ES-I3 (cell line): ENCODE data around the gene IGLL5.

Experiments used
- H3K36me3 ChIP-seq: 2 replicates; pipeline ENCODE4 v1.6.1; 2013; ENCODE audit warnings: mild to moderate bottlenecking, low read length, control low read depth, moderate library complexity; ENCODE audit not compliant: insufficient read depth
- H3K4me1 ChIP-seq: 2 replicates; pipeline ENCODE4 v1.6.1; 2013; ENCODE audit warnings: mild to moderate bottlenecking, control low read depth, low read length; ENCODE audit not compliant: insufficient read depth
- H3K9ac ChIP-seq: 2 replicates; pipeline ENCODE4 v1.6.1; 2013; ENCODE audit warnings: low read depth, mild to moderate bottlenecking, low read length, moderate library complexity
- H3K9me3 ChIP-seq: 2 replicates; pipeline ENCODE4 v1.6.1; 2013; ENCODE audit warnings: mild to moderate bottlenecking, low read length, moderate library complexity; ENCODE audit not compliant: control insufficient read depth, insufficient read depth

IGLL5 gene

GRCh38 chr22:22886546-22886945 is 1.1 kb upstream of the IGLL5 start:
- Histone ChIP-seq H3K36me3 (no peaks in the 10 kb centered on the region), H3K9ac (no peak overlapping the region), H3K4me1 (no peaks in the 10 kb centered on the region), H3K9me3 (no peaks in the 10 kb centered on the region)

DNA sequence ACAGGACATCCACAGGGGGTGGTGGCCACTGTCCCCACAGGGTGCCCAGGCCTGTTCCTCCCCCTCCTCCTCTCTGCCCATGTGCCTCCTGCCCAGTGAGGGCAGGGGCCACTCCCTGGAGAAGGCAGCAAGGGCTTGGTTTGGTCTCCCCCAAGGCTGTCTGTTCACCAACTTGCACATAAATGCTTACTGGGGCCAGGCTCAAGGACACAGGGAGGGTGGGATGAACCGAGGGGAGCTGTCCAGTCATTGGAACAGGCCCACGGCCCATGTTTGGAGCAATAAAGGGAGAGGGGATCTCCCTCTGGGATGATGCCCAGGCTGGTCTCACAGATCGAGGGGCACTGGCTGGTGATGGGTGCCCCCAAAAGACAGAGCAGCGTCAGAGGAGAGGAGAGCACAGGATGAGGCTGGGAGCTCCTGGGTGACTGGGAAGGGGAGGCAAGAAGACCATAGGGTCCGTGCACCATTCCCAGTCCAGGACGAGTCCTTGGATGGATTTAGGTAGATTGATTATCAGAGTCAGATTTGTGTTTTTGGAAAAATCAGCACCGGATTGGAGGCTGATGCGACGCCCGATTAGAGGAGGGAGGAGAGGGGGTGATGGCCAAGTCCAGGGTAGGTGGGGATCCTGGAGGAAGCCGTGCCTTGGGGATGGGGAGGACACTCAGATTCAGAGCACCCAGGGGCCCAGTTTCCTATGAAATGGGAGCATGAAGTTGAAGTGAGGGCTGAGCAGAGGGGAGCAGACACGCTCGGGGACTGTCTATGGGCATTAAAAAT is 1.1 kb downstream of the IGLL5 start:
- H3K9ac ChIP-seq, result no peak overlapping the region
- H3K9me3 ChIP-seq, result no peaks in the 10 kb centered on the region
- no peaks in the 10 kb centered on the region for H3K4me1 ChIP-seq

GRCh38 chr22:22890085-22890484 is 2.5 kb downstream of the IGLL5 start:
- Histone ChIP-seq H3K9me3 (no peaks in the 10 kb centered on the region), H3K36me3 (no peaks in the 10 kb centered on the region), H3K9ac (no peak overlapping the region), H3K4me1 (no peaks in the 10 kb centered on the region)

More for the DNA sequence above, 1.1 kb downstream of the IGLL5 start:
- no peaks in the 10 kb centered on the region for H3K36me3 ChIP-seq

- H3K9ac ChIP-seq, result no peak overlapping the region
- no peaks in the 10 kb centered on the region for H3K9me3 ChIP-seq
- H3K36me3 ChIP-seq, result no peaks in the 10 kb centered on the region
- no peaks in the 10 kb centered on the region for H3K4me1 ChIP-seq
Measured at GRCh38 chr22:22891139-22891621, 3.6 kb downstream of the IGLL5 start.

DNA sequence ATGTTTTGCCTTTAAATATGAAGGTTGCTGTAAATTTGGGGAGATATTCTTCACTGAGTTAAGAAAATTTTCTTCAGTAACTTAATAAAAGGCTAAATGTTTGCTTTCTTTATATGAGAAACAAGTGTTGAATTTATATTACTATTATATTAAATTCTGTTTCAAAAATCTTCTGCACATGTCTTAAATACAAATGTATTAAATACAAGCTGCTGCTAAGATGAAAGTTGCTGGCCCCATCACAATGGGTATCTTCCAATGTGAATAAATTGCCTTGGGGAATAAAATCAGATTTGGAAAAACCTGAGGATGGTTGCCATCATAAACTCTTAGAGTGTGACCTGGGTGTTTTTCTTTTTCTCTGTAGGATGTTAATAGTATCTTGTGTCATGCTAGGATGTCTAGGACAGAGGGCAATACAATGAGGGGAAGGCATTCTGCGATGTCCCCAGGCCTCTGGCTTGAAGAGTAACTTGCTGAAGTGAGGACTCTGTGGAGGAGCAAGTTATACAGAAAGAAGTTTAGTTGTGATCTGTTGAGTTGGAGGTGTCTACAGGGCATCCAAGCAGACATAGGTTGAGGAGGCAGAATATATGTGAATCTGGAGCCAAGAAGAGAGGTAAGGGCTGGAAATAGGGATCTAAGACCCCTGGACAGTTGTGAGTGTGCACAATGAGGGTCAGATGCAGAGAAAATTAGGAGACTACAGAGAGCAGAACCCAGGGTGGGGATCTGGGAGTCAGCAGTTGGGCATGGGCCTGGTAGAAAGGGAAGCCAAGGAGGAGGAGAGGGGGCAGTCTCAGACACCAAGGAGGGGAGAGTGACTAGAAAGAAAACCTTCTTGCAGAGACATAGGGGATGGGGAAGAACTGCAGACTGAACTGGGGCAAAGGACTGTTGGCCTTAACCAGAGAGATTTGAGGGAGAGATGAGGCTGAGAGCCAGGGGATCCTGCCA is 4.8 kb downstream of the IGLL5 start:
- H3K36me3 ChIP-seq, result no peaks in the 10 kb centered on the region
- no peaks in the 10 kb centered on the region for H3K9me3 ChIP-seq
- H3K4me1 ChIP-seq, result no peaks in the 10 kb centered on the region
- no peak overlapping the region for H3K9ac ChIP-seq

- Histone ChIP-seq H3K4me1 (no peaks in the 10 kb centered on the region), H3K9me3 (no peaks in the 10 kb centered on the region), H3K9ac (no peak overlapping the region), H3K36me3 (no peaks in the 10 kb centered on the region)
Measured at GRCh38 chr22:22893077-22893805, 5.6 kb downstream of the IGLL5 start.

GRCh38 chr22:22893891-22894739 is 6.5 kb downstream of the IGLL5 start:
- Histone ChIP-seq H3K4me1 (no peaks in the 10 kb centered on the region), H3K36me3 (no peaks in the 10 kb centered on the region), H3K9ac (no peak overlapping the region), H3K9me3 (no peaks in the 10 kb centered on the region)

DNA sequence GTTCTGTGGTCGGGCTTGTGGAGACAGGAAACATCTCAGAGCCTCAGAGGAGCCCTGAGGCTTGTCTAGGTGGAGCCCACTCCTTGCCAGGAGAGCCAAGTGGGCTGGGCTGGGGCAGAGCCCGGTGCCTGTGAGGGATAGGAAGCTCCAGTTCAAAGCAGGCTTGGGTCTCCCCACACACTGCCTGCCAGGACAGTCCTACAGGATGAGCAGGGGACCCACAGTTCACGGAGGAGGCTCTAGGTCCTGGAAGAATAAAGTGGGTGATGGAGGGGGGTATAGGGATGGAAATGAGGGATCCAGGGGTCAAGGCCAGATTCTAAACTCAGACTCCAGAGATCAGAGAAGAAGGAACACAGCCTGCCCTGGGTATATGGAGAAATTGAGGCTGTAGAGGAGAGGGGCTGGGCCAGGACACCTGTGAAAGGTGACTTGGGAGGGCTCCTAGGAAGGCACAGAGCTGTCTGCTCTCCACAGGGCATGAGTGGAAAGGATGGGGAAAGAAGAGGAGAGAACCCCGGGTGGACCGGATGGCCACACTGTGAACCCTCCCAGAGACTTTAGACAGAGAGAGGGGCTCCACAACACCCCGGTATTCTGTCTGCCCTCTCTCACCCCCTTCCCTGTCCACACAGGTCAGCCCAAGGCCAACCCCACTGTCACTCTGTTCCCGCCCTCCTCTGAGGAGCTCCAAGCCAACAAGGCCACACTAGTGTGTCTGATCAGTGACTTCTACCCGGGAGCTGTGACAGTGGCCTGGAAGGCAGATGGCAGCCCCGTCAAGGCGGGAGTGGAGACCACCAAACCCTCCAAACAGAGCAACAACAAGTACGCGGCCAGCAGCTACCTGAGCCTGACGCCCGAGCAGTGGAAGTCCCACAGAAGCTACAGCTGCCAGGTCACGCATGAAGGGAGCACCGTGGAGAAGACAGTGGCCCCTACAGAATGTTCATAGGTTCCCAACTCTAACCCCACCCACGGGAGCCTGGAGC is 7.4 kb downstream of the IGLL5 start:
- Histone ChIP-seq H3K4me1 (no peaks in the 10 kb centered on the region), H3K9me3 (no peaks in the 10 kb centered on the region), H3K9ac (no peak overlapping the region), H3K36me3 (no peaks in the 10 kb centered on the region)

DNA sequence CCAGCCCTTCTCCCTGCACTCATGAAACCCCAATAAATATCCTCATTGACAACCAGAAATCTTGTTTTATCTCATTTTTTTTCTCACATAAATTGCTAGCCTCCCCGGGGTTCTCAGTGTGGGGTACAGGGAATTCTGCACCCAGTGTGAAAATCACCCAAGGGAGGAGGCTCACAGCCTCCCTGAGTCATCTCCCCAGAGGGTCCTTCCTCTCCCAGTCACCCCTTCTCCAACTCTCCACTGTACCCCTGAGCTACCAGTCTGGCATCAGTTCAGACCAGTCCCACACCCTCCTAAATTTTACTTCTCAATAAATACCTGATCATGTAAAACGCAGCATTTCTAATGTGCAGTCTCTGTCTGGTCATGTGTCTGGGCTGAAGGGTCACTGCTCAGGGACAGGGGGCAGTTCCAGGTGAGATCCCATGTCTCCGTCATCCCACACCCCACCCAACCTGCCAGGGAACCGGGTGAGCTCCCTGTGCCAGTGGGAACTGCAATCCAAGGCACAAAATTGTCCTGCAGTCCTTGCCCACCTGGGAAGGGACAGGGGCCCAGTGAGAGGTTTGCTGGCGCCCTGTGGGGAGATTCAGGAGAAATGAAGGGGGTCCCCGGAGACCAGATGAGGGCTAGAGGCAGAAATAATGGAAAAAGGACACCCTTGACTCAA is 8.3 kb downstream of the IGLL5 start:
- no peaks in the 10 kb centered on the region for H3K4me1 ChIP-seq
- no peaks in the 10 kb centered on the region for H3K9me3 ChIP-seq
- H3K36me3 ChIP-seq, result no peaks in the 10 kb centered on the region
- no peak overlapping the region for H3K9ac ChIP-seq

DNA sequence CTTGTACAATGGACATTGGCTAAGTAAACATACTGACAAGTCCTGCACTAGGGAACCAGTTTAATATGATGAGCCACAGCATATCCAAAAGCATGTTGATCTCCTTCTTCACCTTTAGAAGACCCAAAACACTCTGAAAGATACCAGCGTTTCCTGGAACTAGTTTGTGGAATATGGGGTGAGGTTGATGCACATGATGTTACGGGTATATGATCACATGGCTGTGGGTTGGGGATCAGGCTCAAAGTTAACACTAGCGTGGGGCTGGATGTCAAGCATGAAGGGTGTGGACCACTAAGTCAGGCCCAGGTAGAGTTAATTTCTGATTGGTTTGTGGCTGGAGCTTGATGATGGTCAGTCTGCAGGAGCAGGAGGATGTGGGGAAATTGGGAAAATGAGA is 9.0 kb downstream of the IGLL5 start:
- no peaks in the 10 kb centered on the region for H3K36me3 ChIP-seq
- no peaks in the 10 kb centered on the region for H3K9me3 ChIP-seq
- no peak overlapping the region for H3K9ac ChIP-seq
- no peaks in the 10 kb centered on the region for H3K4me1 ChIP-seq

GRCh38 chr22:22897091-22897490 is 9.5 kb downstream of the IGLL5 start:
- Histone ChIP-seq H3K9me3 (no peaks in the 10 kb centered on the region), H3K36me3 (no peaks in the 10 kb centered on the region), H3K4me1 (no peaks in the 10 kb centered on the region), H3K9ac (no peak overlapping the region)

DNA sequence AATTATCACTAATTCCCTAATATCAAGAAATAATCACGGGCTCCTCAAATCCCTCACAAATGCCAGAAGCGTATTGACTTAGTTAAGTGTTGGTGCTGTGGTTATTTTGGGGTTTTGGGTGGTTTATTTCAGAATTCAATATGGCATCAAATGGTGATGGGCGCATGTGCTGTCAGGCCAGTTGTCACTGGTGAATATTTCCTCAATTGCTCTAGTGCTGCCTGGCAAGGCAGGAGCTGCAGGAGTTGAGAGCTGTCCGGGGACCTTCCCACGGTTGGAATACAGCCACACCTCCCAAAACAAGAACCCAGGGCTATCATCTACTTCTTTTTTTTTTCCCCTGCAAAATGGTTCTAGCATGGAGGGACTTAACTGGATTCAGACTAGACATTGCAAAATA is 10.3 kb downstream of the IGLL5 start:
- H3K36me3 ChIP-seq, result no peaks in the 10 kb centered on the region
- no peaks in the 10 kb centered on the region for H3K4me1 ChIP-seq
- H3K9me3 ChIP-seq, result no peaks in the 10 kb centered on the region
- no peak overlapping the region for H3K9ac ChIP-seq
